GM21723 (cell line): Measurements from ENCODE around the gene ANKRD62.

ENCODE experiments used
- ATAC-seq: cut with Tn5 transposase; IDR thresholded peaks from one replicate; pipeline ENCODE4 v1.9.1; 2021; ENCODE audit warnings: mild to moderate bottlenecking, moderate library complexity; ENCODE audit not compliant: unreplicated experiment

The ANKRD62 gene

DNA sequence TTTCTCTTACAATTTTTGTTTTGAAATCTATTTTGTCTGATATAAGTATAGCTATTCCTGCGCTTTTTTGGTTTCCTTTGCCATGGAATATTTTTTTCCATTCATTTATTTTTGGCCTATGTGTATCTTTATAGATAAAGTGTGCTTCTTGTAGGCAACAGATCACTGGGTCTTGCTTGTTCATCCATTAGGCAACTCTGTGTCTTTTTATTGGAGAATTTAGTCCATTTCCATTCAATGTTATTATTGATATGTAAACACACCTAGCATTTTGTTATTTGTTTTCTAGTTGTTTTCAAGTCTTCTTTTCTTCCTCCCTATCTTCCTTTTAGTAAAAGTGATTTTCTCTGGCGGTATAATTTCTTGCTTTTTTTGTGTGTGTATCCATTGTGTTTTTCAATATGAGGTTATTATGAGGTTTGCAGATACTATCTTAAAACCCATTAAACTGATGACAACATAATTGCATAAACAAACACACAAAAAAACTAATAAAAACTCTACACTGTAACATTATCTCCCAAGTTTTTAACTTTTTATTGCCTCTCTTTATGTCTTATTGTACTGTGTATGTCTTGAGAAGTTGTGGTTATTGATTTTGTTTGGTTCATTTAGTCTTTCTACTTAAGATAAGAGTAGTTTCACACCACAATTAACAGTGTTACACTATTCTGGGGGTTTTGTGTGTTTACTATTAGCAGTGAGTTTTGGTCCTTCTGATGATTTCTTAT is 71.6 kb downstream of the ANKRD62 start:
- ATAC-seq: no peak
